GM21529 (cell line): Measurements from ENCODE around the gene CYBA.

Source experiments
- ATAC-seq: cut with Tn5 transposase; IDR thresholded peaks from one replicate; pipeline ENCODE4 v1.9.1; 2021; ENCODE audit not compliant: unreplicated experiment

CYBA gene

DNA sequence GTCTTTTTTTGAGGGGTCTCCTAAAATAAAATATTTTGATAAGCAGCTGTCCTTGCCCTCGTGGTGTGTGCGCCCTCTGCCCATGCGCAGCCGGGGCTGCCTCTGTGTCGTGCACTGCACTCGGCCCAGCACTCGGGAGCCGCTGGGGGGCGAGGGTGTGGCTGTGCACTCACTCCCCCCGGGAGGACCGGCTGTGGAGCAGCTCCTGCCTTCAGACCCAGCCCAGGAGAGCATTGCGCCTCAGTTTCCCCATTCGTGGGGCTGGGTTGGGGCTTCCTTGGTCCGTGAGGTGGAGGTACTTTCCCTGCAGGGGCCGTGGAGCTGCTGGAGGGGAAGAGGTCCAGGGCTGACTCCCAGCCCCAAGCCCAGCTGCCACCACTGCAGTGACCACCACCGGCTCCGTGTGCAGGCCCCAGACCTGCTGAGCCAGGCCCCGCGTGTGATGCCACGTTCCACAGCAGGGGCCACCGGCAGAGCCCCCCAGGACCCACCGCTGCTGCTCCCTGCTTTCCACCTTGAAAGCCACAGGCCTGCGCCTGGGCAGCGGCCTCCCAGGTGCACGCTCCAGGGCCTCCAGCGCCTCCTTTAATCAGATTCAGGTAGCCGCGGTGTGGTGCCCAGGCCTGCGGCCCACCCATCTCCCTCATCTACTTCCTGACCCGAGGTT, 18.8 kb downstream of the CYBA start:
- no peak for ATAC-seq

DNA sequence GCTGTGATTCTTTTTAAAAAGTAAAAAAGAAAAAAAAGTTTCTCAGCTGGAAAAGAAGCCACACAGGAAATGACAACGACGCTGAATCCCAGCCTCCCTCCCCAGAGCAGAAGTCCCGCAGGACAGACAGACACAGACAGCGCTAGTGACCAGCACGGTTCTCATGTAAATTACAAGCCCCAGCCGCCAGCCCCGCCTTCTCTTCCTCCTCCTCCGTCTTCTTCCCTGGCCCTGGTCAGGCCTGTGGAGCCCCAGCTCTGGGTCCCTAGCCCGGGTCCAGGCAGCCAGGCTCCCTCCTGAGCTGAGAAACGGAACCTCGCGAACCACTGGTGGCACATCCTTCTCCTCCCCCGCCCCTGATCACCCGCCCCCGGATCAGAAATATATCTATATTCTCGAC, 19.5 kb downstream of the CYBA start:
- no peak for ATAC-seq

DNA sequence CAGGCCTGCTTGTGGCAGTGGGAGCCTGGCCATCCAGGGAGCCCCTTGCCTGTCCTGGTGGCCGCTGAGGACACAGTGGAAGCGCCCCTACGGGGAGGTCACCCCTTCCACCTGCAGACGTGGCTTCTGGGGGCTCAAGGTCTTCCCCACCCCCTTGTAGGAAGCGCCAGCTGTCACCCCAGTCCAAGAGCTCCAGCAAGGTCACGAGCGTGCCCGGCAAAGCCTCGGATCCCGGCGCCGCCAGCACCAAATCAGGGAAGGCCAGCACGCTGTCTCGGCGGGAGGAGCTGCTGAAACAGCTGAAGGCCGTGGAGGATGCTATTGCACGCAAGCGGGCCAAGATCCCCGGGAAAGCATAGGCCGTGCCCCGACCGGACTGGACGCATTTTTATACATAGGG, 19.9 kb downstream of the CYBA start:
- no peak for ATAC-seq

DNA sequence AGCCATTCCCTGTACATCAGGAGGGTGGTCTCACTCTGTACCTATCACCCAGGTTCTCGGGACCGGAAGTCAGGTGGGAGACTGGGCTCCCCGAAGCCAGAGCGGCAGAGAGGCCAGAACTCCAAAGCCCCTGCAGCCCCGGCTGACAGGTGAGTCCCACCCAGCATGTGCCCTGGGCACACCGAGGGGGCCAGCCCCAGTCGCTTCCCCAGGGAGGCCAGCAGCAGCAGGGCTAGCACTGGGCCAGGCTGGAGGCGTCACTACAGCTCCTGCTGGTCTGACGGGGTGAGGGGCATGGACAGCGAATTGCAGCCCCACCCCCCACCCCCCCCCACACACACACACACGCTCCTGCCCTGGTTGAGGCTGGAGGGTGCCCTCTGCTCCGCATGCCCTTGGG, 20.4 kb downstream of the CYBA start:
- no peak for ATAC-seq

DNA sequence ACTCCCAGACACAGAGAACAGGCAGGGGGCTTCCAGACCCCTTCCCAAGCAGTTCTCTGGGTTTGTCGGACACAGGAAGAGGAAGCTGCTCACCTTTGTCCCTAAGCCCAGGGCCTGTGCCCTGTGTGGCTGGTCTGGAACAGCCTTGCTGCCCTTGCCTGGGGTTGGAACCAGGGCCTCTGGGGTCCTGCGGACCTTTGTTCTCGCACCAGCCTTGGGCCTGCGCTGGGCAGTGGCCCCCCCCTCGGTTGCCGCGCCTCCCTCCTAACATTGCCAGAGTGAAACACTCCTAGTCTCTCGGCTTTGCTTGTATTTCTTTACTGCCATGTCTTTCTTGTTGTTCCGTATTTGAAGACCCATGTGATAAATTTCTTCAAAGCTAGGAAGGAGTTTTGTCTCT, 21.0 kb downstream of the CYBA start:
- no peak for ATAC-seq

DNA sequence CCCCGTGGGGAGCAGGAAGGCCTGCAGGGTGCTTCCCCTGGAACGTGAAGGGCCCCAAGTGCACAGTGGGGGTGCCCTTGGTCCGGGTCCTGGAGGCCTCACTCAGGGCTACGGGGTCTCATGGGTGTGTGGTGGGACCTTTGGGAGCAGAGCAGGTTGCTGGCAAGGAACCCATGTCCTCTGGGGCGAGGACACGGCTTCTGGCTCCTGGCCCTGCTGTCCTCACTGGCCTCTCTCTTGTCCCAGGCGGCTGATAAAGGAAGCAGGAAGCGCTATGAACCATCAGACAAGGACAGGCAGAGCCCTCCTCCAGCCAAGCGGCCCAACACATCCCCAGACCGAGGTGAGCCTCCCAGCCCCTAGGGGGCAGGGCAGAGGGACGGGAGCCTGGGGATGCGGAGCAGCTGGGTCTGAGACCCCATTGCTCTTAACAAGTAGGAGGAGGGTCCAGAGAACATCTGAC, 22.3 kb downstream of the CYBA start:
- ATAC-seq, result no peak

DNA sequence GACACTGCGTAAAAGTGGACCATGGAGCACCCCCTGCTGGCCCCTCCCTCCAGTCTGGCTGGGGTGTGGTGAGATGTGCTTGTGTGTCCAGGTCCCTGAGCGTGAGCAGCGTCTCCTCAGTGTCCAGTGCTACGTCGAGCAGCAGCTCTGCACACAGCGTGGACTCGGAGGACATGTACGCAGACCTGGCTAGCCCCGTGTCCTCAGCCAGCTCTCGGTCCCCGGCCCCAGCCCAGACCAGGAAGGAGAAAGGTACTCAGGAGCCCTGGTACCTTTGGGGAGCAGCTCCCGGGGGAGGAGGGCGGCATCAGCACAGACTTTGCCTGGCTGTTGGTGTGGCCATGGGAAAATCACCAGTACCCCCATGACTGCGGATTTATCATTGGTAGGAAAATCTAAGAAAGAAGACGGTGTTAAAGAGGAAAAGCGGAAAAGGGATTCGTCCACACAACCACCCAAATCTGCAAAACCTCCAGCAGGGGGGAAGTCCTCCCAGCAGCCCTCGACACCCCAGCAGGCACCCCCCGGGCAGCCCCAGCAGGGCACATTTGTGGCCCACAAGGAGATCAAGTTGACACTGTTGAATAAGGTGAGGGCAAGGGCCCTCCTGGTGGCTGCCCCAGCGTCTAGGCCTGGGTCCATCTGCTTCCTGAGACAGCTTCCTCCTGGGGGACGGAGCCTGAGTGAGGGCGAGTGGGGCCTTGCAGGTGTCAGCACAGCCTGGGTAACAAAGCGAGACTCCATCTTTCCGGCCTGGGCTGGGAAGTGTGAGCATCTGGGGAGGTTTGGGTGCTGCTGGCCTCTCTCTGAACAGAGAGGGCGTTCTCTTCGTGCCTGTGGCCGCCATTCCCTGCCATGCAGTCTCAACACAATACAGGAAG, 23.1 kb downstream of the CYBA start:
- ATAC-seq, result no peak

DNA sequence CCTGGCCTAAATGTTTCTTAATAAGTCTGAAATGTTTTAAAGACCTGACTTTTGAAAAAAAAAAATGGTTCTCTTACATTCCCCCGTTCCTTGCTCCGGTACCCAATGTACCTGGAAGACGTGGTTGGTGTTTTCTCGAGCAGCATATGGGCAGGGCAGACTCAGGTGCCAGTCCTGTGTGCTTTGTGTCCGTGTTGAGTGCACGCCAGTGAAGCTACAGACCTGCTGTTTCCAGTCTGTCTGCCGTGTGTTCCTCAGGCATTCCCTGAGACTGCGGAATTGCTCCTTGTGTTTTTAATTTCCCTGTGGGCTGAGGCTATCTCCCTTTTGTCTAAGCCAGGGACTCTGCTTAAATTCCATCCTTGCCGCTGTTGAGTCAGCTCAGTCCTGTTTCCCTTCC, 24.2 kb downstream of the CYBA start:
- ATAC-seq, result no peak

DNA sequence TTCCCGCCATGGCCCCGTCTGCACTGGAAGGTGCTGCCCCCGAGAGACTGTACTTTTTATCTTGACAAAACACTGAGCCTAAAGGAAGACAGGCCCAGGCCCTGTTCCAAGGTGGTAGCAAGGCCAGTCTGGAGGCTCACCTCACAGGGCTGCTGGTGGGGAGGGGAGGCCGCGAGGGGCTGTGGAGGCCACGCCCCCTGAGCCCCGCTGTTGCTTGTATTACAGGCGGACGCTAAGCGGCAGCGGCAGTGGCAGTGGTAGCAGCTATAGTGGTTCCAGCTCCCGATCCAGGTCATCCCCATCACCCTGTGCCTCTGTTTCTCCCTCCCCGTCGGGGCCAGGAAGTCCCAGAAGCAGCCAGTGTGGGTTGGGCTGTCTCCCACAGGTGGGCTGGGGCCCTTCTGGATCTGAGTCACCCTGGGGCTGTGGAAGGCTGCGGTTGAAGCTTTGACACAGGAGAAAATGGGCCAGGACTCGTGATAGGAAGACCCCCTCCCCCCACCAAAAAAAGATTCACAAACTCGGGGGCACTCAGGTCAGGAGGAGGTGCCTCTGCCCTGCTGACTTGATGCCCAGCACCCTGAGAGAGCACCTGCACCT, 25.8 kb downstream of the CYBA start:
- no peak for ATAC-seq

DNA sequence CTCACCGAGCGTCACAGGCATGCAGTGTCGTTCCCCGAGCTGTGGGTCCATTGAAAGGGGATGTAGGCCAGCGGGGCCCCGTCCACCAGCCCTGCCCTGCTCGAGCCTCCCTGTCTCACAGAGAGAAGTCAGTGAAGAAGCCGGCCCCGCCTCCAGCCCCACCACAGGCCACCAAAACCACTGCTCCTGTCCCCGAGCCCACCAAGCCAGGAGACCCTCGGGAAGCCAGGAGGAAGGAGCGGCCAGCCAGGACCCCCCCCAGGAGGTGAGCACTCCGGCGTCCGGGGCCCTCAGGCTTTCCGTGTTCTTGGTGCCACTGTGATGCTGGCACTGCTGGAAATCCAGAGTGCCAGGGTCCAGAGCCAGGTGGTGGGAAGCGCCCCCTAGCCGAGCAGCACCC, 26.4 kb downstream of the CYBA start:
- ATAC-seq, result no peak

DNA sequence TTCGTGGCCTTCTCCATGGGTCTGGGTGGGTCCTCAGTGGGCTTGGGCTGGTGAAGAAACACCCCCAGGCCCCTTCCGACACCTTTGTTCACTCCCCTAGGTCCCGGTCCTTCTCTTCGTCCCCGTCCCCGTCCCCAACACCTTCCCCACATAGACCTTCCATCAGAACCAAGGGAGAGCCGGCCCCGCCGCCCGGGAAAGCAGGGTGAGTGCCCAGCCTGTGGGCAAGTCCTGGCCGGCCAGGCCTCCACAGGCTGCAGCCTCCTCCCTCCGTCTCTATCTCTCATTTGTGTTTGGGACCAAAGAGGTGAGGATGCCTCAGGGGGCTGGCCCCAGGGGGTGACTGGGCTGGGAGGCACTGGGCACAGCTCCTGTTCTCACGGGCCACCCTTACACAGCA, 27.0 kb downstream of the CYBA start:
- no peak for ATAC-seq

DNA sequence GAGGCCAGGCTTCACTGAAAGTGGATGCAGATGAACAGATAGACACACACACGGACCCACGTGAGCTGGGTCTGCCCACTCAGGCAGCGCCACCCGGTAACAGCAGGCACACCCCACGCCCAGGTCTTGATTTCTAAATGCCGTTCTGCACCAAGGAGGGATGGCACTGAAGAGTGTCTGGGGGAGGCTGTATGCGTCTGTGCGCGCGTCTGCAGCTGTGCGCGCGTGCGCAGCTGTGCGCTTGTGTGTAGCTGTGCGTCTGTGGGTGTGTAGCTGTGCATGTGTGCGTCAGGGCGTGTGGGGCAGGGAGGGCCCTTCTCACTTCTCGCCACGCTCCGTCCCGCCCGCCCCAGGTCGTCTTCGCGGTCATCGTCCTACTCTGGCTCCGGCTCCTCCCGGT, 28.0 kb downstream of the CYBA start:
- ATAC-seq, result no peak

DNA sequence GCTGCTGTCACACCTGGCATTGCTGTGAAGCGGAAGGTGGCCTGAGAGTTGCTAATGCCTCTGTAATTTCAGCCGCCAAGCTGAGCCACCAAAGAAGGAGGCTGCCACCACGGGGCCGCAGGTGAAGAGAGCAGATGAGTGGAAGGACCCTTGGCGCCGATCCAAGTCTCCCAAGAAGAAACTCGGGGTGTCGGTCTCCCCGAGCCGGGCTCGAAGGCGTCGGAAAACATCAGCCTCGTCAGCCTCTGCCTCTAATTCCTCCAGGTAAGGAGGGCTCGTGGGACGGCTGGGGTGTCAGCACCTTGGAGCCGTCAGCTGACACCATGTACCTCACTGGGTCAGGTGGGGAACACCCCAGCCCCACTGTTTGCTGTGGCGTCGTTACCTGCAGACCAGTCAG, 28.7 kb downstream of the CYBA start:
- no peak for ATAC-seq

DNA sequence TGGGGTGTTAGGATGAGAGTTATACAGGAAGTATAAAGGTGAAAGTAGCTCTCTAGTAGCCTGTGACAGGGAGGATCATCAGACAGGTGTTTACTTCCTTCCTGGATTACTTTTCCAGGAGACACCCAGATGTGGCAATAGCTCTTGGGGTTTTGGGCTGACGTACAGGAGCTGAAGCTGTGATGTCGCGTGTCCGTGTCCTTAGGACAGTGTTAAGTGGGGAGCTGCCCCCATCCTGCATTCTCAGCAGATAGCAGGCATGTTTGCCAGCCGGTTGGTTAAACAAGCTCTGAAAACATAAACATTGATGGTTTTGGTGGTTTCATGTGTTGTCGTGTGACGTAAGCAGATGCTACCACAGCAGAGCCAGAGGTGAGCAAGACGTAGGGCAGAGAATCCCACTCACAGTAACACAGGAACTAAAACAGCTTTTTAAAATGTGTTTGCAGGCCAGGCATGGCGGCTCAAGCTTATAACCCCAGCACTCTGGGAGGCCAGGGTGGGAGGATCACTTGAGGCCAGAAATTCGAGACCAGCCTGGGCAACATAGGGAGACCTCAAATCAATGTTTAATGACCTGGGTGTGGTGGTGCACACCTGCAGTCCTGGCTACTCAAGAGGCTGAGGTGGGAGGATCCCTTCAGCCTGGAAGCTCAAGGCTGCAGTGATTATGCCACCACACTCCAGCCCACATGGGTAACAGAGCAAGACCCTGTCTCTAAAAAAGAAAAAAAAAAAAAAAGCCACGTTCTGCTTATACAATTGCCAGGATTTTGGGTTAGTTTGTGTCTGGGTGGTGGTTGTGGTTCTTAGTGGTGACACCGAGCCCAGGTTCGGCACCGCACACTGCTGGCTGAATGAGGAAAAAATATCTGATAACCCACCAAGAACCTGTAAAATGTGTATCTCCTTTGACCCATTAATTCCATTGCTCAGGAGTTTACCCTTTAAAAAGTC, 30.7 kb downstream of the CYBA start:
- no peak for ATAC-seq

DNA sequence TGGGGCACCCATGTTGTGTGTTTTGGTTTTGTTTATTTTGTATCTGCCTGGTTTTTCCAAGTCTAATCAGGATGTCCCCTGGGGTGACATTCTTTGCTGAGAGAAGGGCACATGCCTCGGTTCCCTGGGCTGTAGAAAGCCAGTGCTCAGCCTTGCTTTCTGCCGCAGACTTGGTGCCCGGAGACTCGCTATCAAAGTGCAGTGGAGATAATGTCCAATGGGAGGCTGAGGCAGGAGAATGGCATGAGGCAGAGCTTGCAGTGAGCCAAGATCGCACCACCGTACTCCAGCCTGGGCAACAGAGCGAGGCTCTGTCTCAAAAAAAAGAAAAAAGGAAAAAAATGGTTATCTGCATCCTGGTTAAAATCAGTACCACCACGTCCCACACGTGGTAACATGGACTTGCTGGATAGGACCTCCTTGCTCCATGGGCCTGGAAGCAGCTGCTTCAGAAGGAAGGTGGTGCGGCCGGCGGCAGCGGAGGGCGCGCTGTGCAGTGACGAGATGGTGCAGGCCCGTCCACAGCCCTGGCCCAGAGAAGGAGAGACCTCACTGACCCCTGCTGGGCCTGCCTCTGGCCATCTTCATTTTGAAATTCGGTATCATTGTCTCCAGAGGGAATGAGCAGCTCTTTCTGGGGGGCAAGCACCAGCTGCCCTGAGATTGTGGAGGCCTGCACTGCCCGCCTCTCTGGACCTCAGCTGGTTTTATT, 31.7 kb downstream of the CYBA start:
- ATAC-seq, result no peak

DNA sequence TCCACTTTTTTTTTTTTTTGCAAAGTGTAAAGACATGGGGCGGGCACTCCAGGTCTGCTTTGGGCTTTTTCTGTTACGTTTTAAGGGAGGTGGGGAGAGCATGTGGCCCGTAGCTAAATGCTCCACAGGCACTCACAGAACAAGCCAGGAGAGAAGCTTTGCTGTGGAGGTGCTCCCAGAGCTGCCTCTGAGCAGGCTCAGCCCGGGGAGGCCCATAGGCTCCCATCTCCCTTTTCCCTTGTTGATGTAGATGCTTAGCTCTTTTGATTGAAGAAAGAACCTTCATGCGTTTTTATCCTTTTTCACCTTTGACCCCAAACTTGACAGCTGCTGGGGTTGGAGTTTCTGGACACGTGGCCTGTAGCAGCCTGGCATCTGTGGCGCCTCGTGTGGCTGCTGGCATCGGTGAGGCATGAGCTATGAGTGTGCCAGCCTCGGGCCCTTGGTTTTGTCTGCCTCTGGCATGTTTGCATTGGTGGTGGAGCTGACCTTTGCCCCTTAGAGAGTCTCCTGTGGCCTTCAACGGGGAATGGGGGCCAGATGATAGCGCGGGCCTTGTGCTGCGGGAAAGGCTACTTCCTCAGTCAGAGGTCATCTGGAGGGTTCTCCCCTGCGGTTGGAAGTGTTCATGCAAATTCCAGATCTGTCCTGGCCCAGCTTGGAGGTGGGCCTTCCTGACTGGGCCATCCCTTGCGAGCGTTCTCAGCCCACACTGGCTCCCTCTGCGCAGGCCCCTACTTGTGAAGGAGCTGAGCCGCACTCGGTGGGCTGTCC, 32.5 kb downstream of the CYBA start:
- no peak for ATAC-seq

DNA sequence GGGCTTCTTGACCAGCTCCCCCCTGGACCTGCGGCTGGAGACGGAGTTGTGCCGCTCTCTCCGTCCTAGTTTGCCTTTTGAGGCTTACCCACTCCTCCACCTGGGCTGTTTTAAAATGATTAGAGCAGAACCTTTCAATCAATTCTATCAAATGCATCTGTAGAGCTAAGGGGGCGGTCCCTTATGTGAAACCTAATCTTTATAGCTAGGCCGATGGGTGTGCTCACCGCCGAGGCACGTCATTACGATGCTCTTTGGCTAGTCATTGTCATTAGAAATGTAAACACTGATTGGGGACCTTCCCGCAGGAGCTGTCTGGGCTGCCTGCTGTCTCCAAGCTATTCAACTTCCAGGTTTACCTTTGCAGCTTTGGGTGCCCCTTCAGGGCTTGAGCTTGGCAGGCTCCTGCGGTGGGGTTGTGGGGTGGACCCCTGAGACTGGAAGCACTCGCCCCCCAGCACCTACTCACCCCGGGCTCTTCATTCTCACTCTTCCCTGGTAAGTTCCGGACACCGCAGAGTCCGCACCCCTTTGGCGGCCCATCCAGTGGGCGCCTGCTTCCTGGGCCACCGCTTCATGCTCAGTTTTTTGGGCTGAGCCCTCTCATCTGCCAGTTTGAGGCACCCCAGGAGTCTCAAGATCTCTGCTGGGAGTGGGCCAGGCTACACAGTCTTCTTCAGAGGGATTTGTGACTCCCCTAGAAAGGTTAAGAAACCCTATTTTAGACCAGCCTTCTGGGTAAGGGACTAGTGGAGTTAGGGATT, 33.4 kb downstream of the CYBA start:
- no peak for ATAC-seq

DNA sequence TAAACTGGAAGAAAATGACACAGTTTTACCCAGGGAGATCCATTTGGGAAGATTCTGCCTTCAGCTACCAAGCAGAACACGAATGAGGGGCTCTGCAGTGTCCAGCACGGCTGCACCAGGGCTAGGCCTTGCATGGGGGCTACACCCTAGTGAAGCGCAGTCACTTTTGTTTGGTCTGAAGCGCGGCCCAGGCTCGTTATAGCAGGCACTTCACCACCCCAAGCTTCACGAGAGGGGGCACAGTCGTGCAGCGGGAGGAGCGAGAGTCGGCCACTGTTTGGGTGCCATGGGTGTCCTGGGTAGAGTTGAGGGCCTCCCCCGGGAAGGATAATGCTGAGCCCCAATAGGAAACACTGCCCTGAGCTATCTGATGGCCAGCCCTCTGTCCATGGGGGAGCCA, 34.1 kb downstream of the CYBA start:
- no peak for ATAC-seq

DNA sequence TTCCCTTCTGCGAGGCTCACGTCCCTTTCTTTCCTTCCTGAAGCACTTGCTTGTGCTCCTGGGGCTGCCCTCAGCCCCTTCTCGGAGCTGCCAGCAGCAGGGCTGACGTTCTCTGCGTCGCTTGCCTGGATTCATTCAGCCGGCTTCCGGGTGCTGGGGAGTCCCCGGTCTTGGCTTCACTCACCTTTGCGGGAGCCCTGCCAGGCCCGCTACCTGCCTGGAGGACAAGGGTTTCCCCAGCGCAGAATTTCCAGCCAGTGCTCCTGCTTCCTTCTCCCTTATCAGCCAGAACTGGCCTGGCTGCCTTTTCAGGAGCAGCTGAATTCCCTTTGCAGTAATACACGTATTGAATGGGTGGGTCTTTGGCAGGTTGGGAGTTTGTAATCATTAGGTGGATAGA, 34.5 kb downstream of the CYBA start:
- no peak for ATAC-seq
